SW480 (cell line): ENCODE measurements around the gene SLC25A25.
A peak's percentile ranks its signal among the peaks of the same experiment; 100 is the strongest.

Experiments
- DNase-seq: peaks from one replicate; pipeline ENCODE4 v3.0.0-alpha.2; 2016; ENCODE audit warnings: low spot score

Gene SLC25A25

DNA sequence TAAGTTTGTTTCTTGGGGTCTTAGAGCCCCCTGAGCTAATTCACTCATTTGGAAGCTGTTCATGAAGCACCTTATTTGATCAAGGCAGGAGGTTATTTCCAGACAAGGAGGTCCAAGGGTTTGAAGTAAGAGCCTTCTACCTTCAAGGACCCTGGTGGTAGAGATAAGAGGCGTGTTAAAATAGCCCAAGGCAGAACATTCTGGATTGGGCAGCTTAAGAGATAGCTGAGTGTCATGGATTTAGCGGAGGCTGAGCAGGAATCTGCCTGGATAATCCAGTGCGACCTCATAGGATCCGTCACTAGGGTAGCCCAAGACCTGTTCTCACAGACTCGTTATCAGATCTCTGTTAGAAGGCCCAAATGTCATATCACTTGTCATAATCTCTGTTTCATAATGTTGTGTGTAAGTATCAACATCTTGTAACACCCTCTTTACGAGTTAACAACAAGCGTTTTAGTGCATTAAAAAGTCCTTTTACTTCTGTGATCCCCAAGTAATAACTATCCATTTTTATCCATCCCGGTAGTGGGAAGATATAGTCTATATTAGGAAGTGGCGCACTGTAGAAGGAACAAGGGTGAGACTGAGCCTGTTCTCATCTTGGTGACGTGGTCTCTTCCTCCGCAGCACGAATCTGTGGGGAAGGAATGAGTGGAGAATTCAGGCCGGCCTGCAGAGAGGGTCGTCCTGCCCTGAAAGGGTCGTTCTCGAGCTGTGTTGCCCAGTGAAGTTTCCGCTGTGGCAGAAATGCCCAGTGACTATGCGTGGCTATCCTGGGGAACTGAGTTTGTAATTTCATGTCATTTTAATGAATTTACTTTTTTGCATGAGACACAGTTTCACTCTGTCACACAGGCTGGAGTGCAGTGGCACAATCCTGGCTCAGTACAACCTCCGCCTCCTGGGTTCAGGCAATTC lies 28.8 kb downstream of the SLC25A25 start:
- no peak for DNase-seq

DNA sequence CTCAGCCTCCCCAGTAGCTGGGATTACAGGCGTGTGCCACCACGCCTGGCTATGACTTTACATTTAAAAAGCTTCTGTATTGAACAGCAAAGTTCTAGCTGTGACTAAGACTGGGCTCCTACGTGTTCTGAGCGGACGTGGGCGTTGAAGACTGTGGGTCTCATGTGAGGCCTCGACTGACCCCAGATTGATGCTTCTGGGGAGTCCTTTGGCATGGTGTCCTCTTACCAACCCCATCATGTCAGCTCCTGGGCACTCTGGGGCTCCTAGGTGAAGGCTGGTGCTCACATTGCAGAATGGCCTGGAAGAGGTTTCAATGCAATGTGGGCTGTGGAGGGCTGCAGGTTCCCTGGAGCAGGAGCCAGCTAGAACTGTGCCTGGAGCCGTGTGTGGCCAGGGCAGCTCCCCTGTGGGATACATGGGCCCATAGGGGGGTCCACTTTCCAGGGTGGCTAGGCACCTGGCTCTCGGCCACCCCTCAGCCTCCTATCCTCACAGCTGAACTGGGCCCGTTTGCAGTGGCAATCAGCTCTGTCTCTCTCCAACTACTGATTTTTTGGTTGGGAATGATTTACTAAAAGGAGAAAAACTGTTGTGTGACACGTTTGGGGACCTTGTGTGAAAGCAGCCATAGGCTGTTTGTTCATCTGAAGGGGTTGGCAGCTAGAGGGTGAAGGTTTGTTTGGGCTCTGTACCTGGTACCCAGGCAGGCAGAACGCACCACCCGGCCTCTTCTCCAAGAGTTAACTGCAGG lies 29.7 kb downstream of the SLC25A25 start:
- no peak for DNase-seq

DNA sequence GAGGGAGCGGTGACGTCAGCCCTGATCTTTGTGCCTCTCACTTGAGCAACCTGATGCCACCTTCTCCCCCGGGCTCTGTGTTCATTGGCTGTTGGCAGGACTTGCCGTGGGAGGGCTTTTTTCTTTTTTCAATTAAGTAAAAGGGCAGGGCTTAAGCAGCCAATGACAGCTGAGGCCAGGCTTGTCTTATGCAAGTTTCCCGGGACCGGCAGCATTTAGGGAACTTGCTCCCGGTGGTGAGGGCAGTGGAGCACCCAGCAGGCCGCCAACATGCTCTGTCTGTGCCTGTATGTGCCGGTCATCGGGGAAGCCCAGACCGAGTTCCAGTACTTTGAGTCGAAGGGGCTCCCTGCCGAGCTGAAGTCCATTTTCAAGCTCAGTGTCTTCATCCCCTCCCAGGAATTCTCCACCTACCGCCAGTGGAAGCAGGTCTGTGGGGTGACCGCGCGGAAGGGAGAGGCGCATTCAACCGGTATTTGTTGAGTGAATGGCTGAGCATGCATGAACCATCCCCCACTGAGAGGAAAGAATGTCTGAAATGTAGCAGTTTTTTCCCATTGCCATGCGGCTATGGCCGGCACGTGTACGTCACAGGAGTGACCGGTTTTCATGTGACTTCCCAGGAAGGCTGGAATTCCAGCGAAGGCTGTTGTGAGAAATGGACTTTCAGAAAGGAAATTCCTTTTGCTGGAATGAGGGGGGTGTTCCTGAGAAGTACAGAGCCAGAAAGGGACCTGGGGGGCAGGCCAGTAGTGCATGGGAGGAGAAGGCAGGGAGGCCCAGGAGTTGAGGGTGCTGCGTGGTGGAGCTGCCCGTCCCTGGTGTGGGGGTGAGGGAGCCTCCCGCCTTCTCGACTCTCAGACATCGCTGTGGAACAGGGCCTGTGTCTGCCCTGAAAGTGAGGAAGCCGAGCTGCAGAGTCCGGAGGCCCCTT lies 30.5 kb downstream of the SLC25A25 start:
- peak; percentile 99 for DNase-seq

DNA sequence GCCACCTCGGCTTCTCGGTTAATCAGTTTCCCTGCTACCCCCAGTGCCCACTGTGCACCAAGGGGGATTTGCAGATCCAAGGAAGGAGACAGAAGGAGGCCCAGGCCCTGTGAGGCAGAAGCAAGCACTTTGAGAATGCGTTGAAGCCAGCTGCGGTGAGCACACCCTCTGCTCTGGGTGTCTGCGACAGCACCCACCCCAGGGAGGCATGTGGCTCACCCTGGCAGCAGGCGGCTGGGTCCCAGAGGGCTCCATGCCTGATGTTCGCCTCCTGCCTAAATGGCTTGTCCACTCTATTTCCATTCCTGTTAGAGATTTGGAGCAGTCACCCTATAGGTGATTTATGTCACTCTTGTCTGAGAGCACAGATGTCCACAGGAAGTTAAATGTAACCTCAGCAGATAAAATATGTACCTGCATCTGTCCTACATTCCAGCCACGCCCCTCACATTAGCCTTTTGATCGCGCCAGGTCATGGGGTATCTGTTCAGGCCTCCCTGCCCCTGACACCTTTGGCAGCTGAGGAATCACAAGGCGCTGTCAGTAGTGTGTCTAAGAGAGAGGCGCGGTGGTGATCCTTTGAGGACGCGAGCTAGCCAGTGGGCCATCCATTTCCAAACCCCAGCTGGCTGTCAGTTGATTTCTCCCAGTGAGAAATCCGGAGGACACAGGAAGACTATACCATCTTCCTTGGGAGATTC lies 31.3 kb downstream of the SLC25A25 start:
- peak; percentile 79 for DNase-seq

DNA sequence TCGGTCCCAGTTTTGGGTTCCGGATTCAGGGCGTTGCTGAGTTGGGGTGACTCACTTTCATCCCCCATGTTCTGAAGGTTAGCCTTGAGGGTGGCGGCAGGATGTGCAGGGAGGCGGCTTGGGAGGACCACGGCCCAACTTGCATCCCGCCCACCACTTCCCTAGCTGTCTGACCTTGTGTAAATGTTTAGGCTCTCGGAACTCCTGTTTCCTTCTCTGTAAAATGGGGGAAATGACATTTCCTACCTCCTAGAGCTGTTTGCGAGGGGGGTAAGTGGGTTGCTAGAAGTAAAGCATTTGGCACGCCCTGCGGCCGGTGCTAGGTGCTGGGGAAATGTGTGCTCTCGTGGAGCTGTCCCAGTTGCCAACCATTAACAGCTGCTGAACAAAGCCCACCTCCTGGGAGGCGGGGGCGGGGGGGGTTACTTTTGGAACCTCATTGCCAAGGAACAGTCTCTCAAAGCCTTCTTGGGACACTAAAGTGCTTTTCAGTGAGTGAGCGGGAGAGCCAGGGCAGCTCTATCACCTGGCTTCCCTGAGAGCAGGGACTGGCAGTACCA lies 32.0 kb downstream of the SLC25A25 start:
- no peak for DNase-seq

DNA sequence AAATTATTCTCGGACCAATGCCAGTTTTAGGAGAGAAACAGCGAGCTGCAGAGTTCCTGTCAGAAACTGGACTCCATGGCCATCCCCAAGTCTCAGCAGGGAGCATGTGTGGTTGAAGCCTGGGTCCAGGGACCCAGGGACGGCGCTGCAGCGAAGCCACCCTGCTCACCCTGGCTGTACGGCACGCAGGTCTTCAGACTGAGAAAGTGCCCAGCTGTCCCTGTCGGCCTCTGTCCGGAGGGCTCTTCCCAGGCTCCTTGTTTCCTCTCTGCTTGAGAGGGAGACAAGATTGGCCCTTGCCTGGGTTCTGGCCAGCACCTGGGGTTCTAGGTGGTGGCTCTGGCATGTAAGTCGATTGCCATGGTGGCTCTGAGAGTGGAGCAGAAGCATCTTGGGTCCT lies 32.5 kb downstream of the SLC25A25 start:
- no peak for DNase-seq

DNA sequence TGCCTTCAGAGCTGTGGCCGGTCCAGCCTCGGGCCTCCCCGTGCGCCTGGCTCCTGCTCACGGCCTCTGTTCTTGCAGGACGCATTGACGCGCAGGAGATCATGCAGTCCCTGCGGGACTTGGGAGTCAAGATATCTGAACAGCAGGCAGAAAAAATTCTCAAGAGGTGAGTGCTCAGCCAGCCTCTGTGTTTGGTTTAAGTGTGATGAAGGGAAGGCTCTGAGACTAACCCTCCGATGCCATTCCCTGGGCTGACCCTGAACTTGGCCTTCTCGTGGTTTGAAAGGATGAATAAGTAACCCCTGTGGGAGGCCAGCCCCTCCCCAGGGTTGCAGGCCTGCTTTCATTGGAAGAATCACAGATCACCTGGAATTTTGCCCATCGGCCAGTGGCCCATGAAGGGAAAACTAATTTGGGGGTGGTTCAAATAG lies 33.2 kb downstream of the SLC25A25 start:
- no peak for DNase-seq

DNA sequence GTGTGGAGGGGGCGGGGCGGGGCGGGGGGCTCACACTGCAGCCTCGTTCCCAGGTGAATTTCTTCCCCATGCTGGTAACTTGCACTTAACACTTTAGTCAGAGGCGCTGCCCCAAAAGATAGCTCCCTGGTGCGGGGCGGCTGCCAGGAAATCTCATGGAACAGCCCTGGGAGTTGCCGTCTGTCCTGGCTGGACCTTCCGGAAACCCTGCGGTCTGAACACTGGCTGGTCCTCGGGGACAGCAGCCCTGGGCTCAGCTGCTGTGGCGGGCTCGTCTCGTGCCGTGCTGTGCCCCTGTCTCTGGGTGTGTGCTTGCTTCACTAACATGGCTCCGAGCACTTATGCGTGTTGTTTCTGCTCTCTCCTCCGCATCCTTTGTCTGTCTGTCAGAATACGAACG lies 33.7 kb downstream of the SLC25A25 start:
- DNase-seq, result no peak

DNA sequence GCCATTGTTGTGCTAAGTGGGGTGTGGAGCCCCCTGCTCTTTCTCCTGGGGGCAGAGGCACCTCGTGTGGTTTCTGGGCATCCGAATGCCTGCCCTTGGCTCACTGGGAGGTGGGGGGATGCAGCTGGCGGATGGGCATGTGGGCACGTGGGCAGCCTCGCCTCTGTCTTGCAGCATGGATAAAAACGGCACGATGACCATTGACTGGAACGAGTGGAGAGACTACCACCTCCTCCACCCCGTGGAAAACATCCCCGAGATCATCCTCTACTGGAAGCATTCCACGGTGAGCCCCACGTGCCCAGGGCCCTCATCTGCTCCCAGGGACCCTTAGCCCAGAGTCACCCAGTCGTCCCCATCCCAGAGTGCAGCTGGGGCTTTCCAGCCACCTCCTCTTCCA lies 34.2 kb downstream of the SLC25A25 start:
- no peak for DNase-seq

DNA sequence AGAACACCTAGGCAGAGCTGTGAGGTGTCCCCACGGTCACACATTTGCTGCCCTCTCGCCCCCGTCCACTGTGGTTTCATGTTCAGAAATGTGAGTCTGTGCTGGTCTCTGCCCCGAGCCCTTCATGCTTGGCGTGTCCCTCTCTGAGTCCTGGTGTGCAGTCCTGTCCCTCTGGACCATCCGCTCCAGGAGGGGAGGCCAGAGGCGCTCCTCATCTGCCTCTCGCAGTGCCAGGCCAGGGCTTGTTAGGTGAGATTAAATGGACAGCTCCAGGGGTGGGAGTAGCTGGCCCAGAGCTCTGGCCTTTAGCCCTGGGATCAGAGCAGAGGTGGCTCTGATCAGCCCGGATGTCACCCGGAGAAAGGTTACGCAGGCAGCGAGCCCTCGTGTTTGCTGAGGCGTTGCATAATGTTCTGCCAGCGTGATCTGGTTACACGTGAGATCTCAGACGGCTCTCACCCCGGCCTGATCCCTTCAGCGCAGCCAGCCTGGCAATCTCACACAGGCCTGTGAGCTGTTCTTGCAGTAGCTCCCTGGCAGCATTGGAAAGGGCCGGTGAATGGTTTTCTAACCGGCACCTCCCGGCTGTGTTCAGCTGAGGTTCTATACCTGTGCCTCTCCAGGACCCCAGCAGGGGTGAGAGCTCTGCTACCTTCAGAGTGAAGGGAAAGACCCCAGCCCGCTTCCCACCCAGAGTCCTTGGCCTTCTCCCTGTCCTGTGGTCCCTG lies 35.0 kb downstream of the SLC25A25 start:
- no peak for DNase-seq

DNA sequence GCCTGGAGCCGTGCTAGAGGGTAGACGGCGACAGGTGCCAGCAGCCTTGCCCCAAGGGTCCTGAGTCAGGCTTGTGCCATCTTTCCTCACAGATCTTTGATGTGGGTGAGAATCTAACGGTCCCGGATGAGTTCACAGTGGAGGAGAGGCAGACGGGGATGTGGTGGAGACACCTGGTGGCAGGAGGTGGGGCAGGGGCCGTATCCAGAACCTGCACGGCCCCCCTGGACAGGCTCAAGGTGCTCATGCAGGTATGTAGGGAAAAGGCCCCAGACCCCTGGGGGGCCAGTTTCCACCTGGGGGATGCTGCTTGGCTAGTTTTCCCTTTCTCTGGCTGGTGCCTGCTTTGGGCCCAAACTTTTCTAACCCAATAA lies 35.5 kb downstream of the SLC25A25 start:
- DNase-seq, result peak; percentile 71

DNA sequence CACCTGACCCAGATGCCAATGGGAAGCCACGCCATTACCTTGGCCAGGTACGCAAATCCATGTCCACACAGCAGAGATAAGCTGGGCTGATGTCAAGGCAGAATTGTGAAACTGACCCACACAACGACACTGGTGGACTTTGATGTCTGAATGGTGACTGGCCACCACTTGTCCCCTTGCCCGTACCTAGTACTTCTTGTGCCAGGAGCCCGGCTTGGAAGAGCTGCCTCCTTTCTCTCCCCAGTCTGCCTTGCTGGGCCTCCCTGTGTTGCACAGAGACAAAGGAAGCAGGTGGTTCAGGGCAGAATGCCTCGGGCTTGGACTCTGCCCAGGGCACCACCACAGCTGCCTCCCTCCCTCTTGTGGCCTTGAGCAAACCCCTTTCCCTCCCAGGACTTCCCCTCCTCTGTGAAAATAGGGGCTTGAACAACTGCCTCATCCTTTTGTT lies 36.2 kb downstream of the SLC25A25 start:
- DNase-seq, result peak; percentile 54

DNA sequence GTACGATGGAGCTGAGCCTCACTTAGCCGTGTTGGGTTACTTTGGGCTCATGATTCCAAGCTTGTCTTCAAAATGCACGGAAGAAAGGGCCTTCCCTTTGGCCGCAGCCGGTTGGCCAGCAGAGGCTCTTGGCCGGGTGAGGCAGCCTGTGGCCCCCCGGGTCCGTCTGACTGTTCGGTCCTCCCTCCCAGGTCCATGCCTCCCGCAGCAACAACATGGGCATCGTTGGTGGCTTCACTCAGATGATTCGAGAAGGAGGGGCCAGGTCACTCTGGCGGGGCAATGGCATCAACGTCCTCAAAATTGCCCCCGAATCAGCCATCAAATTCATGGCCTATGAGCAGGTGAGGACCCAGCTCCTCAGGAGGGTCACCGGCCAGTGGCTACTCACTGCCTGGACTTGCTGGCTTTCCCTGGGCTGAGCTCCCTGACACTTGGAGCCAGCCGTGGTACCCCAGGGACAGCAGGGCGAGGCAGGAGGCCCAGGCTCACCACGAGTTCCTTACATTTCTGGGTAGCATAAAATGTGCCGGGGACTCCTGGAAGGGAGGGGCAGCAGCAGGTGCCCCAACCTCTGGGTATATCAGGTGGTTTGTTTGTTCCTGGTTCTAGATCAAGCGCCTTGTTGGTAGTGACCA lies 37.6 kb downstream of the SLC25A25 start:
- no peak for DNase-seq

DNA sequence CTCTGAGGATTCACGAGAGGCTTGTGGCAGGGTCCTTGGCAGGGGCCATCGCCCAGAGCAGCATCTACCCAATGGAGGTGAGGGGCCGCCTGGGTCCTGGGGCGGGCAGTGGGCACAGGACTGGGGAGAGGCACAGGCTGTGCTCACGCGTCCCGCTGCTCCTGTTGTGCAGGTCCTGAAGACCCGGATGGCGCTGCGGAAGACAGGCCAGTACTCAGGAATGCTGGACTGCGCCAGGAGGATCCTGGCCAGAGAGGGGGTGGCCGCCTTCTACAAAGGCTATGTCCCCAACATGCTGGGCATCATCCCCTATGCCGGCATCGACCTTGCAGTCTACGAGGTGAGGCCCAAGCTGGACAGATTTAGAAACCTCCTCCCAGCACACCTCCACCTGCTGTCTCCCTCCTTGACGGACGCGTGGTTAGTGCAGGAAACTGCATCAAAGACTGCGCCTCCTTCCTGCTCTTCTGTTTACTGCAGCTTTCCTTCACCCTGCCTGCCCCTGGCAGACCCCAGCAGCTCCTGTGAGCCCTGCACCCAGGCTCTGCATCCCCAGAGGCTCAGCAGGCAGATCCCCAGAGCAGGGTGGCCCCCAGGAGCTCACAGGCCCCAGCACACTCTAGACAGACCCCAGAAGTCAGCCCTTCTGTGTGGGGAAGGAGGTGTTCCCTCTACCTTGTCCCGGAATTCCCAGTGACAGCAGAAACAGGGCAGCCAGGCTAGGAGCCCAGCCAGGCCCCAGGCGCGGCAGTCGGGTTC lies 38.3 kb downstream of the SLC25A25 start:
- DNase-seq, result no peak

DNA sequence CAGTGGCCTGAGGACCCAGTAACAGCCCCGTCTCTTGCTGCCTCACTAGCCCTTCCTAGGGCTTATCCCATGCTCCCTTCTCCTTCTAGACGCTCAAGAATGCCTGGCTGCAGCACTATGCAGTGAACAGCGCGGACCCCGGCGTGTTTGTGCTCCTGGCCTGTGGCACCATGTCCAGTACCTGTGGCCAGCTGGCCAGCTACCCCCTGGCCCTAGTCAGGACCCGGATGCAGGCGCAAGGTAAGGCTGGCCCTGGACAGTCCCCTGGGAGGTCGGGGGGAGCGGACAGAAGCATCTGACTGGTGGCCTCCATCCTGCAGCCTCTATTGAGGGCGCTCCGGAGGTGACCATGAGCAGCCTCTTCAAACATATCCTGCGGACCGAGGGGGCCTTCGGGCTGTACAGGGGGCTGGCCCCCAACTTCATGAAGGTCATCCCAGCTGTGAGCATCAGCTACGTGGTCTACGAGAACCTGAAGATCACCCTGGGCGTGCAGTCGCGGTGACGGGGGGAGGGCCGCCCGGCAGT lies 39.0 kb downstream of the SLC25A25 start:
- DNase-seq, result no peak

DNA sequence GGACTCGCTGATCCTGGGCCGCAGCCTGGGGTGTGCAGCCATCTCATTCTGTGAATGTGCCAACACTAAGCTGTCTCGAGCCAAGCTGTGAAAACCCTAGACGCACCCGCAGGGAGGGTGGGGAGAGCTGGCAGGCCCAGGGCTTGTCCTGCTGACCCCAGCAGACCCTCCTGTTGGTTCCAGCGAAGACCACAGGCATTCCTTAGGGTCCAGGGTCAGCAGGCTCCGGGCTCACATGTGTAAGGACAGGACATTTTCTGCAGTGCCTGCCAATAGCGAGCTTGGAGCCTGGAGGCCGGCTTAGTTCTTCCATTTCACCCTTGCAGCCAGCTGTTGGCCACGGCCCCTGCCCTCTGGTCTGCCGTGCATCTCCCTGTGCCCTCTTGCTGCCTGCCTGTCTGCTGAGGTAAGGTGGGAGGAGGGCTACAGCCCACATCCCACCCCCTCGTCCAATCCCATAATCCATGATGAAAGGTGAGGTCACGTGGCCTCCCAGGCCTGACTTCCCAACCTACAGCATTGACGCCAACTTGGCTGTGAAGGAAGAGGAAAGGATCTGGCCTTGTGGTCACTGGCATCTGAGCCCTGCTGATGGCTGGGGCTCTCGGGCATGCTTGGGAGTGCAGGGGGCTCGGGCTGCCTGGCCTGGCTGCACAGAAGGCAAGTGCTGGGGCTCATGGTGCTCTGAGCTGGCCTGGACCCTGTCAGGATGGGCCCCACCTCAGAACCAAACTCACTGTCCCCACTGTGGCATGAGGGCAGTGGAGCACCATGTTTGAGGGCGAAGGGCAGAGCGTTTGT lies 39.6 kb downstream of the SLC25A25 start:
- no peak for DNase-seq

DNA sequence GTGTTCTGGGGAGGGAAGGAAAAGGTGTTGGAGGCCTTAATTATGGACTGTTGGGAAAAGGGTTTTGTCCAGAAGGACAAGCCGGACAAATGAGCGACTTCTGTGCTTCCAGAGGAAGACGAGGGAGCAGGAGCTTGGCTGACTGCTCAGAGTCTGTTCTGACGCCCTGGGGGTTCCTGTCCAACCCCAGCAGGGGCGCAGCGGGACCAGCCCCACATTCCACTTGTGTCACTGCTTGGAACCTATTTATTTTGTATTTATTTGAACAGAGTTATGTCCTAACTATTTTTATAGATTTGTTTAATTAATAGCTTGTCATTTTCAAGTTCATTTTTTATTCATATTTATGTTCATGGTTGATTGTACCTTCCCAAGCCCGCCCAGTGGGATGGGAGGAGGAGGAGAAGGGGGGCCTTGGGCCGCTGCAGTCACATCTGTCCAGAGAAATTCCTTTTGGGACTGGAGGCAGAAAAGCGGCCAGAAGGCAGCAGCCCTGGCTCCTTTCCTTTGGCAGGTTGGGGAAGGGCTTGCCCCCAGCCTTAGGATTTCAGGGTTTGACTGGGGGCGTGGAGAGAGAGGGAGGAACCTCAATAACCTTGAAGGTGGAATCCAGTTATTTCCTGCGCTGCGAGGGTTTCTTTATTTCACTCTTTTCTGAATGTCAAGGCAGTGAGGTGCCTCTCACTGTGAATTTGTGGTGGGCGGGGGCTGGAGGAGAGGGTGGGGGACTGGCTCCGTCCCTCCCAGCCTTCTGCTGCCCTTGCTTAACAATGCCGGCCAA lies 40.4 kb downstream of the SLC25A25 start:
- DNase-seq, result no peak
